Pulmonary artery endothelial cell (primary cell): Measurements from ENCODE around the gene ACOT12. TPM values are rescaled to one million over a fixed set of nuclear protein-coding genes. Genes with fewer than 3 reads are reported as not detected.

Experiments used
- DNase-seq: peaks from one replicate; pipeline ENCODE4 v3.0.0-alpha.2; 2011; ENCODE audit warnings: low read depth, low spot score
- total RNA-seq: library from RNA; depleted of rRNA; stranded (reverse); fragments of >200 nt; gene quantifications from 2 replicates; pipeline ENCODE4 v1.2.3, GENCODE V29; 2014

Gene ACOT12
- total RNA-seq, 1 donor from 2014 or later = 0.13 TPM

GRCh38 chr5:81292130-81292529 is 101.8 kb downstream of the ACOT12 start:
- DNase-seq = no peak

GRCh38 chr5:81290146-81290545 is 103.8 kb downstream of the ACOT12 start:
- DNase-seq = no peak

DNA sequence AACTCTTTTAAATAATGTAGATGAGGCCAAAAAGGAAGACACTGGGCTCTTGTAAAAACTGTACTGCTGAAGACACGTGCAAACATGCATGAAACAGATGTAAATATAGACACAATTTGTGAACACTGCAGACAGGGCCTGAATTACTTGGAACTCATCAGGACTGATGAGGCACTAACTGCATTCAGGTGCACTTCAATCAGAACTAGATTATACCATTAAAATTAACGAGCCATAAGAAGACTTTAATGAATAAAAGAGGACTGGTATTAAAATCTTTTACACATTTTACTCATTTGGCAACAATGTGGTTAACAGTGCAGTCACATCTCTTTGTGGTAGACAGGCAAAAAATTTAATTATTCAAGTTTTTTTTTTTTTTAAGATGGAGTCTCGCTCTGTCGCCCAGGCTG is 105.9 kb downstream of the ACOT12 start:
- DNase-seq = no peak

GRCh38 chr5:81286059-81286617 is 107.8 kb downstream of the ACOT12 start:
- no peak for DNase-seq

DNA sequence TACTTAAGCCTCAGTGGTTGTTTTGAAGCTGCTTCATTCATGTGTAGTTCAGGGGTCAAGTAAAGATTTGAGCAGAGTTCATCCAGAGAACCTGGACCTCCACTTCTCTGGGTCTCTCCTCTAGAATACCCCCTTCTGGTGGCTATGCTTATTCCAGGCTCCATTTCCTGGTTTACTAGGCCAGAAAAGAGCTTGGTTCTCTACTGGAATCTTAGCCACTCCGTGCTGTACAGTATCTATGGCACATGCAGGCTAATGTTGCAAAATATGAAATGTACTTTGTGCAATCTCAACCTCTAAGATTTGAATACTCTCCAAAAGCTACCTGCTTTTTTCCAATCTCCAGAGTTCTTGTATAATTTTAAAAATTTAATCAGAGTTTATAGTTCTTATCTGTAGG is 110.0 kb downstream of the ACOT12 start:
- DNase-seq = no peak

Other genes starting within 250 kb of the ACOT12 start
- 0.07 TPM in 1 of 2 replicates, not detected in the other for gene CKMT2, start 160.8 kb downstream of the ACOT12 start, total RNA-seq
- gene ZCCHC9, start 92.5 kb downstream of the ACOT12 start, total RNA-seq = 16.9 and 19.3 TPM in 2 replicates